ENCODE measurements around the gene IL4.
"Not testable (repeated sequence)": the region's sequence is repeated elsewhere in the genome, so short reads cannot be mapped to it uniquely, and the experiment has no call there.

The IL4 gene

GRCh38 chr5:132674671-132675506 lies 1.1 kb downstream of the IL4 start:
- DNase-seq: no peak

- no peak for DNase-seq
Measured at GRCh38 chr5:132675936-132676689, 2.3 kb downstream of the IL4 start.

- DNase-seq: no peak
Measured at GRCh38 chr5:132677191-132677590, 3.4 kb downstream of the IL4 start.

- no peak for DNase-seq
Measured at GRCh38 chr5:132677682-132678400, 4.1 kb downstream of the IL4 start.

- DNase-seq: no peak
Measured at GRCh38 chr5:132678735-132679134, 4.9 kb downstream of the IL4 start.

GRCh38 chr5:132679166-132679565 lies 5.4 kb downstream of the IL4 start:
- DNase-seq: no peak

- DNase-seq: no peak
Measured at GRCh38 chr5:132679717-132680380, 6.1 kb downstream of the IL4 start.

GRCh38 chr5:132680780-132681475 lies 7.1 kb downstream of the IL4 start:
- DNase-seq: no peak

GRCh38 chr5:132681476-132681831 lies 7.7 kb downstream of the IL4 start:
- no peak for DNase-seq

GRCh38 chr5:132681983-132682382 lies 8.2 kb downstream of the IL4 start:
- DNase-seq: no peak

- no peak for DNase-seq
Measured at GRCh38 chr5:132684491-132684890, 10.7 kb downstream of the IL4 start.

GRCh38 chr5:132684922-132685720 lies 11.3 kb downstream of the IL4 start:
- no peak for DNase-seq

GRCh38 chr5:132686193-132686592 lies 12.4 kb downstream of the IL4 start:
- DNase-seq: no peak

GRCh38 chr5:132687995-132688394 lies 14.2 kb downstream of the IL4 start:
- DNase-seq: peak; percentile 29

- DNase-seq: no peak
Measured at GRCh38 chr5:132688536-132689339, 14.9 kb downstream of the IL4 start.

GRCh38 chr5:132689513-132689912 lies 15.7 kb downstream of the IL4 start:
- DNase-seq: no peak

GRCh38 chr5:132690156-132690555 lies 16.4 kb downstream of the IL4 start:
- no peak for DNase-seq

GRCh38 chr5:132691755-132692631 lies 18.2 kb downstream of the IL4 start:
- DNase-seq: not testable (repeated sequence)

- no peak for DNase-seq
Measured at GRCh38 chr5:132692632-132692967, 18.8 kb downstream of the IL4 start.

- no peak for DNase-seq
Measured at GRCh38 chr5:132695956-132696355, 22.2 kb downstream of the IL4 start.

Data from CD4-positive, alpha-beta T cell treated with Interferon gamma for 1 hour (primary cell).